GM19372 (cell line): ENCODE measurements around the gene CACNA2D4.

Source experiments
- ATAC-seq: cut with Tn5 transposase; IDR thresholded peaks from one replicate; pipeline ENCODE4 v1.9.1; 2021; ENCODE audit warnings: mild to moderate bottlenecking, low read depth, moderate library complexity; ENCODE audit not compliant: unreplicated experiment

Gene CACNA2D4

DNA sequence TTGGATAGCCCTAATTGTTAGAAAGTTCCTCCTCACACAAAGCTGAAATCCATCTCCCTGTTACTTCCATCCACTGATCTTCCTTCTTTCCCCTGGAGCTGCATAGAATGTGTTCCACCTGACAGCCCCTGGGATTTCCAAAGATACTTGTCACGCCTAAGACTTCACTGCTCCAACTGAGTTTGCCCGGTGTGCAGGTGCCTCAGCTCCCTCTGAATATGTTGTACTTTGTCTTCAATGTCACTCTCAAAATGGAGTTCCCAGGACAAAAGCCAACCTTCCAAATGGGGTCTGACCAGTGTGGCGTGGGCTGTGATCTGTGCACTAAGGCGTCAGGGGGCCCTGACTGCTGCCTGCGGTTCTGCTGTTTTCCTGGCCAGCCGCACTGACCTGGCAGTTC lies 42.8 kb downstream of the CACNA2D4 start:
- no peak for ATAC-seq

DNA sequence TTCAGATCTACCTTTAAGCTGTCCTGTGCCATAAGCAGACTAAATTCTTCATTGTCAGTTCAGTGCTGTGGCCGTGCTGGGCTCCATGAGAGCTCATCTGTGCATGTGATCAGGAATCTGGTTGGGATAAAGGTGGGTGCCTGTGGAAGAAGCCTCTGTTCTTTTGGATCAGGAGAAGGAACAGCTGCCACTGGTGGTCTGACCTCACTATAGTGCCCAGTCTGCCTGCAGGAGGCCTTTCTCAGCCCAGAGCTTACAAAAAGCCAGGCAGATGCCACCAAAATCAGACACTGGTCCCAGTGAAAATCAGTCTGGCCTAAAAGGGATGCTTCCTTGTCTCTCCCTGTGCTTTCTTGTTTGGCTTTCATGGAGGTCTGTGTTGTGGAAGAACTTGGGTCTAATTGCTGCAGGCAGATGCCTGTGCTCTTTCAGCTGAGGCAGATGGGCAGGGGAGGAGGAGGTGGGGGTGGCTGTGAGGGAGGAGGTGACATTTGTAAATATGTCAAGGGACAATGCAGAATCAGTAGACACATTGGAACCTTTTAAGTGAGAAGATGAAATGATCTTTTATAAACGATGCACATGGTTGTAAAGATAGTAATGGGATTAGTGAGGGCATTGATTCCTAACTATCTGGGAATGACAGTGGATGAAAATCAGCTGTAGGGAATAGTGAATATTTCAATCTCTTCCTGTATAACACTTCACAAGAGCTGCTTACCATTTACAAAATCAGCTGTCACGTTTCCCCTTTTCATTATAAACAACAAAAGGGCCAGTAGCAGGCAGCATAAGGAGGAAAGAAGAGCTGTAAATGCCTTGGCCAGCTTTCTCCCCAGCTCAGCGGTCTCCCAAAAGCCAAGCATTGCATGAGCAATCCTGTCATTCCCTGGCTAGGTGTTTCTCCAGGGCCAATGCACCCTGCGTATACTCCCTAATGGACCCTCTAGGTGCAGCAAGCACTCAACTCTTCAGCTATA lies 44.6 kb downstream of the CACNA2D4 start:
- ATAC-seq: no peak

DNA sequence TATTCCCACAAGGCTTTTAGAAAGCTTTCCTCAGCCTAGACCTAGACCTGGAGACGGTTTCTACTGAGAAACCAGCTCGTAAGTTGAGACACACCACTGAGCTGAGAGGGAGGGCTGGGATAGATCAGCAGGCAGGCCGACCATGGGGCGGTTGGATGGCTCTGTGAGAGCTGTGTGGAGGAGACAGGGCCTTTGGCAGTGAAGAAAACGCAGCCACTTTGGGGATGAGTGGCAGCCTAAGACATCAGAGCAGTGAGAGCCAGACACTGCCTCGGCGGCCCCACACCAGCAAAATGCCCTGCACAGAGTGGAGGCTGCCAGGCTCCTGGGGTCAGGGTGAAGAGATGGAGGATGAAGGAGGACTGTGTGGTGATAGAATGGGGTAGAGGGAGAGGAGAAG lies 46.0 kb downstream of the CACNA2D4 start:
- no peak for ATAC-seq

DNA sequence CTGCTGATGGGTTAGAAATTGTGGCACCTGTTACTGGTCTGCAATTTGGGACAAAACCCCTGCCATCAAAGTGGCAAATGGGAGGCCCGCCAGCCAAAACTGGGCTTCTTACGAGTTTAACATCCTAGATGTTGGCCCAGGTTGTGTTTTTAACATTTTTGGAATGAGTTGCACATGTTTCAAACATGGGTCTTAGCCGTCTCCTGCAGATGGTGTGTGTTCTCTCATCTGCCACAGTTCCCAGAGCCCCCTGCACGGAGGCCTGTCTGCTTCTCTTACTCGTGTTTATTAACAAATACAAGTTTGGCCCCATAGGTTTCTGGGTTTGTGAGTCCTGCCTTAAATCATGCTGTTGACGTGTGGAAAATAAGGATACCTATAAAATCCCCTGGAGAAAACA lies 46.5 kb downstream of the CACNA2D4 start:
- ATAC-seq: no peak

DNA sequence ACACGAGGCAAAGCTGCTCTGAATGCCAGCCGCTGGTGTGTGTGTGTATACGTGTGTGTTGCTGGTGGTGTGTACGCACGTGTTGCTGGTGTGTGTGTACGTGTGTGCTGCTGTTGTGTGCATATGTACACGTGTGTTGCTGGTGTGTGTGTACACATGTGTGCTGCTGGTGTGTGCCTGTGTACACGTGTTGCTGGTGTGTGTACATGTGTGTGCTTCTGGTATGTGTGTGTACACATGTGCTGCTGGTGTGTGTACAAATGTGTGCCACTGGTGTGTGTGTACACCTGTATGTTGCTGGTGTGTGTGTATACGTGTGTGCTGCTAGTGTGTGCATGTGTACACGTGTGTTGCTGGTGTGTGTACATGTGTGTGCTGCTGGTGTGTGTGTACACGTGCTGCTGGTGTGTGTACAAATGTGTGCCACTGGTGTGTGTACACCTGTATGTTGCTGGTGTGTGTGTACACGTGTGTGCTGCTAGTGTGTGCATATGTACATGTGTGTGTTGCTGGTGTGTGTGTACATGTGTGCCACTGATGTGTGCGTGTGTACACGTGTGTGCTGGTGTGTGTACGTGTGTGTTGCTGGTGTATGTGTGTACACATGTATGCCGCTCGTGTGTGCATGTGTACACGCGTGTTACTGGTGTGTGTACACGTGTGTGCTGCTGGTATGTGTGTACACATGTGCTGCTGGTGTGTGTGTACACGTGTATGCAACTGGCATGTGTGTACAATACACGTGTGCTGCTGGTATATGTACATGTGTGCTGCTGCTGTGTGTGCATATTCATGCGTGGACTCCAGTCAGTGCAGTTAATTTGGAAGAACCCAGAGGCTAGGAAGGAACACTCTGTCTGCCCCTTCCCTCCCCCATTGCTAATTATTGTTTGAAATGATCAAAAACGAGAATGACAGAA lies 47.2 kb downstream of the CACNA2D4 start:
- no peak for ATAC-seq

DNA sequence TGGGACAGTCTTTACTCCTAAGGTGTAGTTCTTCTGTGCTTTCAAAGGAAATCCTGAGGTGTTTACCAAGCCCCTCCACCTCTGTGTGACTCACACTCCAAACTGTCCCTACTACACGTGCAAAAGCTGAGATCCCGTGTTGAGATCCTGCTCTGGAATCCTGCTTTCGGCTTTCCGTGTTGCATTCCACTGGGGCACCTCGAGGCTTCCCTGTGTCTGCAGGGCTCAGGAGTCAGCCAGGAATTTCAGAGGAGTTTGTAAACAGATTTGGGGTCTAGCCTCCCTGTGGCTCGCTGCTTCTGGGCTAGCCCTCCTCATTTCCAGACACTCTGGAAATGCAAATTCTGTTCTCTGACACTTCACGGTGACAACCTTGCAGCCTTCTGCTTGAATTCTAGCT lies 48.4 kb downstream of the CACNA2D4 start:
- no peak for ATAC-seq

DNA sequence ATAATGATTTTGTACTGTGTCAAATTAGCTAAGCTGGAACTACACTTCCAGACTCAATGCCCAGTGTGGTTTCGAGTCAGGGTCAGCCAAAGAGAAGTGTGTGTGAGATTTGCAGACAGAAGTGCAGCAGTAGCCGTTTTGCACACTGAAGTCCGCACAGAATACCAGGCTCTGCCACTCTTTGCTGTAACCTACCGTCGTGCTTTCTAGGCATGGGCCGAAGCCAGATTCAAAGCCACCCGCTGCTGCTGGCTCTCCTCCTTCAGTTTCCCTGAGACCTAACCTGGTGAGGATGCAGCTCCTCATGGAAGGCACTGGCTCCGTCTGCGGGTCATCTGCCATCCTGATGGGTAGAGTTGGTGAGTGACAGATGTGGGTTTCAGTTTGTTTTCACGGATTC lies 49.3 kb downstream of the CACNA2D4 start:
- no peak for ATAC-seq

DNA sequence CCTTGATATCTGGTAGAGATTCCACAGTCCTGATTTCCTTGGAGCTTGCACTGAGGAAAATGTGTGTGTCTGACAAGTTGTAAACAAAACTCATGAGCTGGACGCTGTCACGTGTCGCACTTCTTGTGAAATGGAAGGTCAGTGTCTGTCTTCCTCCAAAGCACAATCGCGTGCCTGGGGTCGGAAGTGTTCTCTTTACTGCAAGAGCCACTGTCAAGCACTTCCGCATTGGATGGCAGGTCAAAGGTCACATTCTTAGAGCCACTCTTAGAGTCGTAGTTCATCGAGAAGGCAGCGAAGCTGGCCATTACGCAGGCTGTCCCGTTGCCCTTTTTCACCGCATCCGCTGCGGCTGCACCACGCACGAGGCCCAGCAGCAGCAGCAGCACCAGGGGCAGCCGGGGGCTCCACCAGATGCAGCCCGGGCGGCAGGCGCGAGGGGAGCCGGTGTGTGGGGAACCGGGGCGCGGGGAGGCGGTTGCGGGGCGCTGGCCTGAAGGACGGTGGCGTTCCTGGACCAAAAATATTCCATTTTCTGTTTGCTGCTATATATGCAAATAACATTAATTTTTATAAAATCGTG lies 53.1 kb downstream of the CACNA2D4 start:
- no peak for ATAC-seq

DNA sequence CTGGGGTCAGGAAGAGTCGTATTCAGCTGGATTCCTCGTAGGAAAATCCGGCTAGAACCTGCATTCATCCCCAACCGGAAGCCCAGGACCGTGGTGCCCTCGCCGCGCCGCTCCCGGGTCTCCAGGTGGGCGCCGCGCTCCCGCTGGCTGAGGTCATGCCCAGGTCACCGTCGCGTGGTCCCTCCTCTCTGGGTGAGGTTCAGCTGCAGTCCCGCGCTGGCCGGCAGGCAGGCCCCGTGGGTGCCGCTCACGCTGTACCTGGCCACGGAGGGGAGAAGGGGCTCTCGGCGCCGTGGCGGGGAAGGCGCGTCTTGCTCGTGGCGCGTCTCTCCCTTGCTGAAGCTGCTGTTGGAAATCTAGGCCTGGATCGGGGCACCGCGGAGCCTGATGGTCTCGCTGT lies 53.6 kb downstream of the CACNA2D4 start:
- ATAC-seq: no peak

DNA sequence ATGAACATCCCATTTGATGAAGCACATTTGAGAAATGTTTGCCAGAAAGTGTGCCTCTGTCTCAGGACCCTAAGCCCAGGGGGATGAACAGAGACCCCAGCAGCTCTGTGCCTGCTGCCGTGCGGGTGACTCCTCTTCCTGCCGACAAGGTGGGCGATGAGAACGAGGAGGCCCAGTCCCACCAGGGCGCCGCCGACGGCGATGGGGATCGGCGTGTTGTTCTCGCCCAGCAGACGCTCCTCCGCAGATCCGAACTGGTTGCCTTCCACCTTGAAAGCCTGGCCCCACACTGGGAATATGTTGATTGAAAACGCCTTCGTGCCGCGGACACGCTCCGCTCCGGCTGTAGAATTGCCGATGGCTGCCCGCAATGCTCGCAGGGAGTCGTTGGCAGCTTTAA lies 54.0 kb downstream of the CACNA2D4 start:
- ATAC-seq: no peak

DNA sequence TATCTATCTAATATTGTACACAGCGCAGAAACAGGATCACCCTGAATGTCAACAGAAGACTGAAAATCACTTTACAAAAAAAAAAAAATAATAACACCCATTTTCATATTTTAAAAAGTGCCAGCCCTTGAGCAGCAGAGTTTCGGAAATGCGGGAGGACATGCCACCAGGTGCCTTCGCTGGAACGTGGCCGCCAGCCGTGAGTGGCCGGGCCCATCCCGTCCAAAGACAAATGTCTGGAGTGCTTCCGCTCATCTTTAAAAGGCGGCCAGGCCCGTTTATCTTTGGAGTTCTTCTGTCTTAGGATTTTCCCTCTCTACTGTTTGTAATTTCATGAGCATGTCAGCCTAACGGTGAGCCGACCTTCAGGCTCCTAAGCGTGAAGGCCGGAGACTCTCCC lies 54.6 kb downstream of the CACNA2D4 start:
- no peak for ATAC-seq

DNA sequence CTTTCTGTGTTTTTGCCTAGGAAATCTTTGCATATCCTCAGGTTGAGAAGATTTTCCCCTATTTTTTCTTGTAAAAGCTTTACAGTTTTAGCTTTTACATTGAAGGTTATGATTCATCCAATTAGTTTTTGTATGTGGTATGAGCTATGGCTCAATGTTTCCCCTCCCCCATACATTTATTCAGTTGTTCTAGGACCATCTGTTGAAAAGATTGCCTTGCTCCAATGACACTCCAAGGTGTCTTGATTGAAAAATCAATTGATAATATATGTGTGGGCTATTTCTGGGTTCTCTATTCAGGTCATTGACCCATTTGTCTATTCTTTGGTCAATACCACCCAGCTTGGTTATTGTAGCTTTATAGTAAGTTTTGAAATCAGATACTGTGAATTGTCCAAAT lies 55.5 kb downstream of the CACNA2D4 start:
- ATAC-seq: no peak

DNA sequence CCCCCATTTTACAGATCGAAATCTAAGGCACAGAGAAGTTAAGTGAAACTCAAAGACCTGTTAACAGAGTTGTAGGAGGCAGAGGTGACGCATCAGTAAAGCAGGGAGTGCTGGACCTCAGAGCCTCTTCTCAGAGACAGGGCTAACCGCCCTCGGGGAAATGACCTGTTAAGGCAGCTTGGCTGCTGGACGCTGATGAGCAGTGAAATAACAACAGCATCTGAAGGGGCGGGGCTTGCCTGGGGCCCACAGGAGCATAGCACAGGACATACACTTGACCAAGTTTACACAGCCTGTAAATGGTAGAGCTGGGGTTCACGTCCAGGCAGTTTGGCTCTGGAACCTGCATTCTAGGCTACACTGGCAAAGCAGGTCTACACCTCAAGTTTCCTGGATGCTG lies 58.8 kb downstream of the CACNA2D4 start:
- ATAC-seq: no peak

DNA sequence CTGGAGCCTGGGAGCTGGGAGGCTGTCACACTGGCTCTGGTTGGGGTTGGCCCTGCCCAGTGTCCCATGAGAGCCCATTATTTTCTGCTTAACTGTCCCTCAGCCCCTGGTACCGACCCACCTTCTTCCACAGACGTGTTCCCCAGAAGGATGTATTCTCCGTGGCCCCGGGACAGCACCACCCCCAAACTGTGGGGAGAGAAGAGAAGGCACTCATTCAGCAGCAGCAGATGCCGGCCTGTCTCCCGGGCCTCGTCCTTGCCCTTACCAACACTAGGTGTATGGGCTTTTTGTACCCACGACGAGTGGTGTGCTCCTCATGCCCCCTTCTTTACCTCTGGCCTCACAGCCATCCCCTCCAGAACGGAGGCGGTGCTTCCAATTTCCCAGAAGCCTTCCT lies 60.0 kb downstream of the CACNA2D4 start:
- no peak for ATAC-seq

DNA sequence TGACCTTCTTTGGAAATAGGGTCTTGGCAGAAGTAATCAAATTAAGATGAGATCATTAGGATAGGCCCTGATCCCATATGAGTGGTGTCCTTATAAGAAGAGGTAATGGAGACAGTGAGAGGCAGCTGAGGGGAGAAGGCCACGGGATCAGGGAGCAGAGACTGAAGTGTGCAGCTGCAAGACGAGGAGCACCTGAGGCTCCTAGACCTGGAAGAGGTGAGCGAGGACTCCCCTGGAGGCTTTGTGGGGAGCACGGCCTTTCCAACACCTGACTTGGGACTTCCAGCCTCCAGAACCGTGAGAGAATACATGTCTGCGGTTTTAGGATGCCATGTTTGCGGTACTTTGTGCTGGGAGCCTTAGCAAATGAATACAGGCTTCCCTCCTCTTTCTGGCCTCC lies 60.6 kb downstream of the CACNA2D4 start:
- ATAC-seq: no peak

DNA sequence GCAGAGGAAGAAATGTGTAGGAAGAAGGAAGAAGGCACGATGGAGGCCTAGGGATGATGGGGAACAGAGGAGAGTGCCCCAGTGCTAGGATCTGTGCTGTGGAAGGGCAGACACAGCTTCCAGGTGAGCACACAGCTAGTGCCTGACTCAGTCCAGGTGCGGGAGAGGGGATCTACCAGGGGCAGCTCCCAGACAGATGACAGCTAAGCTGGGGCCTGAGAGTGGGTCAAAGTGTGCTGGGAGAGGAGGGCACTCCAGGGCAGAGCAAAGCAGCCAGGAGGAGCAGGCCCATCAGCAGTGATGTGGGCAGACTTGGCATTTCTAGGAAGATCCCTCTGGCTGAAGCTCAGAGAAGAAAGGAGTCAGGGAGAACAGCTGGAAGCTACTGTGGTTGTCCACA lies 61.4 kb downstream of the CACNA2D4 start:
- ATAC-seq: no peak

DNA sequence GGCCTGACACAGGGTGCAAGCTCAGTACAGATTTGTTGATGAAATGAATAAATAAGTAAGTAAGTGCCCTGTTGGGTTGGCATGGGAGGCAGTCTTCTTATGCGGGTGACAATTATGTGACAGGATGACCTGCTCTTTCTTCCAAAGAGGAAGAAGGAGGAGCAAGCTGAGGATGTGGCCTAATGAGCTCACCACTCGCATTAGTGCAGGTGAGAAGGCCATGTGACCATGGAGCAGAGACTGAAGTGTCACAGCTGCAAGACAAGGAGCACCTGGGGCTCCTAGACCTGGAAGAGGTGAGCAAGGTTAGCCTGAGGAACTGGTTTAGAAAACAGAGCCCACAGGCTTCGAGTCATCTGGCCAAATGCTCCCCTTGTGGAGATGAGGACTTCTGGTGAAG lies 63.2 kb downstream of the CACNA2D4 start:
- ATAC-seq: no peak

DNA sequence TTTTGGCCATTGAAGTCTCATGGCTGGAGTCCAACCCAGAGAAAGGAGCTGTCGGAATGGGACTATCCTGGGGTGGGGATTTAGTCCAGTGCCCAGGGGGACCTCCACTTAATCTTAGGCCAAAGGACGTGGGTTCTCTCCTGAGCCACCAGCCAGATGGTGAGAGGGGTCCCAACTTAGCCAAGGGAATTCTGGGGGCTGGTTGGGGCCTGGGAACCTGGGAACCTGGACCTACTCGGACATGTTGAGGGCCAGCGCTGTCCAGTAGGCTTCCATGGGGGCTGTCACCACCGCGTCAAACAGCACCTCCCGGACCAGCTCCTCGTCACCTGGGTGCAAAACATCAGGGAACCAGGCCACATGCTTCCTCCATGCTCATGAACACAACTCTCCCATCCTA lies 64.7 kb downstream of the CACNA2D4 start:
- ATAC-seq: no peak

DNA sequence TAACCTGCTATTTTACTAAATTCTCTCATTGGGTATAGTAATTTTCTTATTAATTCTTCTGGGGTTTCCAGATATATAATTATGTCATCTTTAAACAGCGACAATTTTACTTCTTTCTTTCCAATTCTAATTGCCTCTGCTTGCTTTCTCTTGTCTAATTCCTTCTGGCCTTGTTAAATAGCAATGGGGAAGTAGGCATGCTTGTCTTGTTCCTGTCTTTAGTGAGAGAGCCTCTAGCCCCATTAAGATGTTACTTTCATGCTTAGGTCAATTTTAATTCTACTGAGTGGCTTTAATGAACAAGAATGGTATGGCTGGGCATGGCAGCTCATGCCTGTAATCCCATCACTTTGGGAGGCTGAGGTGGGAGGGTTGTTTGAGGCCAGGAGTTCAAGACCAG lies 66.4 kb downstream of the CACNA2D4 start:
- ATAC-seq: no peak

DNA sequence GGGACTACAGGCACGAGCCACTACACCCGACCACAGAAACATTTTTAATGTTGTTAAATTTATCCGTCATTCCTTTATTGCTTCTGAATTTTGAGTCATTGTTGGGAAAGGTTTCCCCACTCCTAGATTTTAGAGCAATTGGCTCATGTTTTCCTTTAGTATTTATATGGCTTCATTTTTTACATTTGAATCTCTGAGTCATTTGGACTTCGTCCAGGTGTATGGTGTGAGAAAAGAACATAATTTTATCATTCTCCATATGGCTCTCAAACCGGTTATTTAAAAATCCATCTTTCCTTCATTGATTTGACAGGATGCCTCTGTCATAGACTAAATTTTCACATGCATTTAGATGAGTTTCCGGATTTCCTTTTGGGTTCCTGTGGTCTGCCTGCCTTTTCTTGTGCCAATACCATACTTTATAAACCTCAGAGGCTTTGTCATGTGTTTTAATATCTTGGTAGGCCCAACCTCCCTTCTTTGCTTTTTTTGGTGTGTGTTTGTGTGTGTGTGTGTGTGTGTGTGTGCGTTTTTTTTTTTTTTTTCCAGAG lies 67.2 kb downstream of the CACNA2D4 start:
- ATAC-seq: no peak

DNA sequence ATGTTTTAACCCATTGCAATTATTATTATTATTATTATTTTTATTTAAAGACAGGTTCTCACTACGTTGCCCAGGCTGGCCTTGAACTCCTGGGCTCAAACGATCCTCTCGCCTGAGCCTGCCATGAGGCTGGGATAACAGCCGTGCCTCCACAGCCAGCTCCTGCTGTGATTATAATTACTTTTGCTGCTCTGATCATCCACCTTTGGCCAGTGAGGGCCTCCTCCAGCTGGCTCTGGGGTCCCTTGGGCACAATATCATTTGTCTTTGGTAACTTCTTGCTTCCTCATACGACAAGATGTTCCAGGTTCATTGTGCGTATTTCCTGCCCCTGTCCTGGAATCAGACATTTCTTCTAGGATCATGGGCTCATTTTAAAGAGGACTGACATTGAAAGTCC lies 69.7 kb downstream of the CACNA2D4 start:
- ATAC-seq: no peak
